Urothelium cell line (cell line): ENCODE measurements around the gene EZH1.

Source experiments
- DNase-seq: peaks from one replicate; pipeline ENCODE4 v3.0.0; 2011; ENCODE audit warnings: low spot score, mixed read lengths
- FAIRE-seq: peaks from 2 replicates; lab custom pipeline; 2011; peaks lifted over from hg19 to GRCh38; lab: Jason Lieb, UNC

Gene EZH1

GRCh38 chr17:42685831-42686230 lies 59.0 kb downstream of the EZH1 start:
- no peak for DNase-seq
- no peak for FAIRE-seq

- FAIRE-seq = no peak
- no peak for DNase-seq
Measured at GRCh38 chr17:42684929-42685556, 59.8 kb downstream of the EZH1 start.

- DNase-seq = no peak
Measured at GRCh38 chr17:42683407-42684034, 61.3 kb downstream of the EZH1 start.

GRCh38 chr17:42682722-42683403 lies 62.0 kb downstream of the EZH1 start:
- peak; percentile 72 for DNase-seq
- no peak for FAIRE-seq

More at GRCh38 chr17:42683407-42684034, 61.3 kb downstream of the EZH1 start:
- no peak for FAIRE-seq

GRCh38 chr17:42681976-42682721 lies 62.7 kb downstream of the EZH1 start, which contains the start of gene CNTNAP1:
TSS of gene CNTNAP1 (plus strand) at chr17:42682531. CDS start at chr17:42682830, 299 bp downstream.
- FAIRE-seq (no peak), DNase-seq (peak; percentile 78)

GRCh38 chr17:42680331-42680808 lies 64.5 kb downstream of the EZH1 start:
- FAIRE-seq (no peak), DNase-seq (no peak)

- peak; percentile 69 for FAIRE-seq
- no peak for DNase-seq
Measured at GRCh38 chr17:42679492-42680330, 65.1 kb downstream of the EZH1 start.

GRCh38 chr17:42678951-42679491 lies 65.8 kb downstream of the EZH1 start:
- FAIRE-seq = no peak
- peak; percentile 28 for DNase-seq

GRCh38 chr17:42677921-42678781 lies 66.7 kb downstream of the EZH1 start:
- FAIRE-seq (no peak), DNase-seq (peak; percentile 90)

- FAIRE-seq = peak; percentile 93
- peak; percentile 99 for DNase-seq
Measured at GRCh38 chr17:42677012-42677857, 67.6 kb downstream of the EZH1 start.

GRCh38 chr17:42676424-42677011 lies 68.3 kb downstream of the EZH1 start, which contains the start of gene PLEKHH3:
TSS of gene PLEKHH3 (minus strand) at chr17:42676994. CDS start at chr17:42676563, 431 bp downstream.
- no peak for DNase-seq
- FAIRE-seq = no peak

- no peak for FAIRE-seq
- DNase-seq = peak; percentile 50
Measured at GRCh38 chr17:42675965-42676423, 68.8 kb downstream of the EZH1 start.

GRCh38 chr17:42675348-42675964 lies 69.4 kb downstream of the EZH1 start:
- FAIRE-seq = no peak
- peak; percentile 31 for DNase-seq

GRCh38 chr17:42674755-42675347 lies 70.0 kb downstream of the EZH1 start:
- DNase-seq (peak; percentile 25), FAIRE-seq (peak; percentile 67)

- peak; percentile 56 for FAIRE-seq
- DNase-seq = peak; percentile 78
Measured at GRCh38 chr17:42673885-42674754, 70.7 kb downstream of the EZH1 start.
